ENCODE data around the gene ATXN10. TPM values are rescaled to one million over a fixed set of nuclear protein-coding genes. Genes with fewer than 3 reads are reported as not detected.

The ATXN10 gene
- total and polyA plus RNA-seq, 10 of the 15 experiments (the other 5 are each of a cell fraction or from before 2014, with no cell fraction given): 29.2 to 249 (median 146) TPM

- CTCF ChIA-PET: no interaction called here
- Histone ChIP-seq H3K4me3 (no peak overlapping the region), H4K20me1 (ENCODE audit: control insufficient read depth, insufficient read depth) (no peaks in the 10 kb centered on the region), H3K36me3 (ENCODE audit: control insufficient read depth in 2 of 2, insufficient read depth in 2 of 2, low read length in 1 of 2) (peaks cover 0 to 12% of the 10 kb centered on the region in 2 experiments; a peak in 2 of 4 replicates), H3K4me1 (ENCODE audit: control insufficient read depth, insufficient read depth, low read length) (no peaks in the 10 kb centered on the region), H3K9ac (ENCODE audit: control insufficient read depth, insufficient read depth, low read length) (no peak overlapping the region), H3K4me2 (ENCODE audit: control insufficient read depth, insufficient read depth) (no peak overlapping the region), H3K9me3 (replicated peaks; ENCODE audit: control insufficient read depth, insufficient read depth, low read length) (no peaks in the 10 kb centered on the region), H3K27ac (ENCODE audit: control insufficient read depth, insufficient read depth) (no peak overlapping the region), H3K27me3 (replicated peaks in 1 of 2; ENCODE audit: control insufficient read depth in 2 of 2, insufficient read depth in 2 of 2, low read length in 1 of 2) (no peaks in the 10 kb centered on the region), H3K79me2 (ENCODE audit: control insufficient read depth, insufficient read depth, low read length) (peaks cover 3% of the 10 kb centered on the region), H2AFZ (ENCODE audit: control insufficient read depth, low read depth, low read length) (no peak overlapping the region)
- POLR2A ChIA-PET: no interaction called here
- WGBS (ENCODE audit: insufficient coverage, insufficient replicate concordance, low lambda C conversion rate, missing lambda C conversion rate): 62% methylated on average over 2 of the region's 2 CpGs
- RAD21 ChIA-PET (ENCODE audit: unreplicated experiment): no interaction called here
- intact Hi-C loops (cut with micrococcal nuclease; ENCODE audit: unreplicated experiment) (no loop called here), in situ Hi-C loops (cut with MboI) (no loop called here)
- no peak for DNase-seq (ENCODE audit: low read depth, low spot score)
- FAIRE-seq: no peak
- no peak for TF ChIP-seq TARDBP (IDR thresholded peaks at IDR 0.05; ENCODE audit: borderline replicate concordance)
- no peak for TF ChIP-seq CREB1 (IDR thresholded peaks at IDR 0.05; ENCODE audit: low read depth)
- TF ChIP-seq ETV6 (conservative IDR thresholded peaks at IDR 0.05 in 1 of 2, IDR thresholded peaks at IDR 0.05 in 1 of 2; ENCODE audit: borderline replicate concordance in 1 of 2, low read depth in 1 of 2): no peak
- no peak for TF ChIP-seq RELB (IDR thresholded peaks at IDR 0.05; ENCODE audit: low read depth)
- no peak for TF ChIP-seq CHD4 (IDR thresholded peaks at IDR 0.05)
- no peak for TF ChIP-seq ZNF274 (IDR thresholded peaks at IDR 0.05; ENCODE audit: insufficient read depth, insufficient read length)
- TF ChIP-seq, protein P1, sequence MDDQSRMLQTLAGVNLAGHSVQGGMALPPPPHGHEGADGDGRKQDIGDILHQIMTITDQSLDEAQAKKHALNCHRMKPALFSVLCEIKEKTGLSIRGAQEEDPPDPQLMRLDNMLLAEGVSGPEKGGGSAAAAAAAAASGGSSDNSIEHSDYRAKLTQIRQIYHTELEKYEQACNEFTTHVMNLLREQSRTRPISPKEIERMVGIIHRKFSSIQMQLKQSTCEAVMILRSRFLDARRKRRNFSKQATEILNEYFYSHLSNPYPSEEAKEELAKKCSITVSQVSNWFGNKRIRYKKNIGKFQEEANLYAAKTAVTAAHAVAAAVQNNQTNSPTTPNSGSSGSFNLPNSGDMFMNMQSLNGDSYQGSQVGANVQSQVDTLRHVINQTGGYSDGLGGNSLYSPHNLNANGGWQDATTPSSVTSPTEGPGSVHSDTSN (IDR thresholded peaks at IDR 0.05; ENCODE audit: insufficient replicate concordance, low read depth, low read length): no peak
- no peak for TF ChIP-seq SP1 (IDR thresholded peaks at IDR 0.05; ENCODE audit: low read depth, low read length)
- TF ChIP-seq SMC3 (IDR thresholded peaks at IDR 0.05; ENCODE audit: borderline replicate concordance, low read length): no peak
- TF ChIP-seq MTA2 (IDR thresholded peaks at IDR 0.05; ENCODE audit: low read depth): no peak
- no peak for TF ChIP-seq IKZF2 (IDR thresholded peaks at IDR 0.05)
- TF ChIP-seq NFXL1 (IDR thresholded peaks at IDR 0.05; ENCODE audit: borderline replicate concordance): no peak
- TF ChIP-seq MYB (IDR thresholded peaks at IDR 0.05; ENCODE audit: borderline replicate concordance, low read depth, low read length): no peak
- TF ChIP-seq, protein P2, sequence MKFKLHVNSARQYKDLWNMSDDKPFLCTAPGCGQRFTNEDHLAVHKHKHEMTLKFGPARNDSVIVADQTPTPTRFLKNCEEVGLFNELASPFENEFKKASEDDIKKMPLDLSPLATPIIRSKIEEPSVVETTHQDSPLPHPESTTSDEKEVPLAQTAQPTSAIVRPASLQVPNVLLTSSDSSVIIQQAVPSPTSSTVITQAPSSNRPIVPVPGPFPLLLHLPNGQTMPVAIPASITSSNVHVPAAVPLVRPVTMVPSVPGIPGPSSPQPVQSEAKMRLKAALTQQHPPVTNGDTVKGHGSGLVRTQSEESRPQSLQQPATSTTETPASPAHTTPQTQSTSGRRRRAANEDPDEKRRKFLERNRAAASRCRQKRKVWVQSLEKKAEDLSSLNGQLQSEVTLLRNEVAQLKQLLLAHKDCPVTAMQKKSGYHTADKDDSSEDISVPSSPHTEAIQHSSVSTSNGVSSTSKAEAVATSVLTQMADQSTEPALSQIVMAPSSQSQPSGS (IDR thresholded peaks at IDR 0.05; ENCODE audit: low read length): no peak
- TF ChIP-seq, protein P3, sequence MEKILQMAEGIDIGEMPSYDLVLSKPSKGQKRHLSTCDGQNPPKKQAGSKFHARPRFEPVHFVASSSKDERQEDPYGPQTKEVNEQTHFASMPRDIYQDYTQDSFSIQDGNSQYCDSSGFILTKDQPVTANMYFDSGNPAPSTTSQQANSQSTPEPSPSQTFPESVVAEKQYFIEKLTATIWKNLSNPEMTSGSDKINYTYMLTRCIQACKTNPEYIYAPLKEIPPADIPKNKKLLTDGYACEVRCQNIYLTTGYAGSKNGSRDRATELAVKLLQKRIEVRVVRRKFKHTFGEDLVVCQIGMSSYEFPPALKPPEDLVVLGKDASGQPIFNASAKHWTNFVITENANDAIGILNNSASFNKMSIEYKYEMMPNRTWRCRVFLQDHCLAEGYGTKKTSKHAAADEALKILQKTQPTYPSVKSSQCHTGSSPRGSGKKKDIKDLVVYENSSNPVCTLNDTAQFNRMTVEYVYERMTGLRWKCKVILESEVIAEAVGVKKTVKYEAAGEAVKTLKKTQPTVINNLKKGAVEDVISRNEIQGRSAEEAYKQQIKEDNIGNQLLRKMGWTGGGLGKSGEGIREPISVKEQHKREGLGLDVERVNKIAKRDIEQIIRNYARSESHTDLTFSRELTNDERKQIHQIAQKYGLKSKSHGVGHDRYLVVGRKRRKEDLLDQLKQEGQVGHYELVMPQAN (conservative IDR thresholded peaks at IDR 0.05): no peak
- no TSS peak for BruUV-seq (replicated peaks)
- SMC1A ChIA-PET (ENCODE audit: uncharacterized antibody, unreplicated experiment): interaction anchor here (1.0 to 1.2 kb wide), 2 partner anchors 8 to 14 kb away, joined by 3 read pairs; no protein-coding TSS in a partner anchor
- ATAC-seq: no peak
Measured at GRCh38 chr22:45709866-45710265, 38.2 kb downstream of the ATXN10 start.

Measured in GM12878 (cell line).